Measurements from ENCODE around the gene APOM. TPM values are rescaled to one million over a fixed set of nuclear protein-coding genes. Genes with fewer than 3 reads are reported as not detected.
A peak's percentile ranks its signal among the peaks of the same experiment; 100 is the strongest.

Gene APOM
- total and polyA plus RNA-seq, 11 donors: 0.54 to 6.6 (median 1.8) TPM

DNA sequence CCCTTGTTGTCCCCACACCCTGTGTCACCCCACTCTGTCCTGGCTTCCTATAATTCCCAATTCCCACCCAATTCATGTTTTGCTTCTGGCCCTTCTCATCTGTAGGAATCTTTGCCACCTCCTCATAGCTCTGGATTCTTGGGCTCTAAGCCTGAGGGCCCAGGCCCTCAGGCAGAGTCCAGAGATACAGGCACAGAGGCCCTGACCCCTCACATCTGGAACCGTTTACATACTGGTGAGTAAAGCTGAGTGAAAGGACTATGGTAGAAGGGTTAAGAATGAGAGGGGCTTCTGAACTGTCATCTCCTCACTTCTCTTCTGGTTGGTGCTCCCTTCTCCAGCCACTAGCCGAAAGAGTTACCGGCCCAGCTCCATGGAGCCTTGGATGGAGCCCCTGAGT, 21.6 kb upstream of the APOM start:
- intact Hi-C loops (cut with DNase I): no loop called here
- Histone ChIP-seq H3K27me3 (no peaks in the 10 kb centered on the region), H3K36me3 (peaks cover 2 to 100% (median 100%) of the 10 kb centered on the region in 9 donors), H3K4me3 (no peak overlapping the region), H3K4me1 (peaks cover 0 to 4% (median 0%) of the 10 kb centered on the region in 12 donors), H3K9me3 (no peaks in the 10 kb centered on the region), H3K27ac (no peak overlapping the region)
- ATAC-seq: no peak
- TF ChIP-seq, protein P1, sequence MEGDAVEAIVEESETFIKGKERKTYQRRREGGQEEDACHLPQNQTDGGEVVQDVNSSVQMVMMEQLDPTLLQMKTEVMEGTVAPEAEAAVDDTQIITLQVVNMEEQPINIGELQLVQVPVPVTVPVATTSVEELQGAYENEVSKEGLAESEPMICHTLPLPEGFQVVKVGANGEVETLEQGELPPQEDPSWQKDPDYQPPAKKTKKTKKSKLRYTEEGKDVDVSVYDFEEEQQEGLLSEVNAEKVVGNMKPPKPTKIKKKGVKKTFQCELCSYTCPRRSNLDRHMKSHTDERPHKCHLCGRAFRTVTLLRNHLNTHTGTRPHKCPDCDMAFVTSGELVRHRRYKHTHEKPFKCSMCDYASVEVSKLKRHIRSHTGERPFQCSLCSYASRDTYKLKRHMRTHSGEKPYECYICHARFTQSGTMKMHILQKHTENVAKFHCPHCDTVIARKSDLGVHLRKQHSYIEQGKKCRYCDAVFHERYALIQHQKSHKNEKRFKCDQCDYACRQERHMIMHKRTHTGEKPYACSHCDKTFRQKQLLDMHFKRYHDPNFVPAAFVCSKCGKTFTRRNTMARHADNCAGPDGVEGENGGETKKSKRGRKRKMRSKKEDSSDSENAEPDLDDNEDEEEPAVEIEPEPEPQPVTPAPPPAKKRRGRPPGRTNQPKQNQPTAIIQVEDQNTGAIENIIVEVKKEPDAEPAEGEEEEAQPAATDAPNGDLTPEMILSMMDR (IDR thresholded peaks at IDR 0.05): no peak
- TF ChIP-seq POLR2A (IDR thresholded peaks at IDR 0.05): no peak
- no peak for DNase-seq
- 86 to 93% (median 89%) methylated on average over 3 of the region's 3 CpGs for WGBS, 4 donors

DNA sequence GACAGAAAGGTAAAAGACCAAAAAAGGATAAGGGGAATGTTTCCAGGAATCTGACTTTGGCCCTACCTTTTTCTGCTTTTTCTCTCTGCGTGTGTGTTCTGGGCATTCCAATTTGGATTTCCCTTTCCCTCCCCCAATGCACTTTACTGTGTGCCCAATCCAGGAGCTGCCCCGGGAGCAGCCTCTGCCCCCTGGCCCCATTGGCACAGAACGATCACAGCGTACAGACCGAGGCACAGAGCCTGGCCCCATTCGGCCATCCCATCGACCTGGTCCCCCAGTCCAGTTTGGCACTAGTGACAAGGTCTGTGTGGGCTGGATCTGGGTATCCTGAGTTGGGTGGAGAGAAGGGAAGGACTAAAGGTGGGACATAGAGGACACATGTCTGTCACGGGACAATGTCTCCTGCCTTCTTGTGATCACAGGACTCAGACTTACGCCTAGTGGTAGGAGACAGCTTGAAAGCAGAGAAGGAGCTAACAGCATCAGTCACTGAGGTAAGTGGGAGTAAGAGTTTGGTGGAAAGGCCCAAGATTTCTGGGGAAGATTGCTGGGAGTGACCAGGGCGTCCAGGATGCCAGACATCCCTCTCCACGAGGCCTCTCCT, 20.6 kb upstream of the APOM start:
- no peak for TF ChIP-seq POLR2A (IDR thresholded peaks at IDR 0.05)
- TF ChIP-seq, protein P1 (IDR thresholded peaks at IDR 0.05): no peak

DNA sequence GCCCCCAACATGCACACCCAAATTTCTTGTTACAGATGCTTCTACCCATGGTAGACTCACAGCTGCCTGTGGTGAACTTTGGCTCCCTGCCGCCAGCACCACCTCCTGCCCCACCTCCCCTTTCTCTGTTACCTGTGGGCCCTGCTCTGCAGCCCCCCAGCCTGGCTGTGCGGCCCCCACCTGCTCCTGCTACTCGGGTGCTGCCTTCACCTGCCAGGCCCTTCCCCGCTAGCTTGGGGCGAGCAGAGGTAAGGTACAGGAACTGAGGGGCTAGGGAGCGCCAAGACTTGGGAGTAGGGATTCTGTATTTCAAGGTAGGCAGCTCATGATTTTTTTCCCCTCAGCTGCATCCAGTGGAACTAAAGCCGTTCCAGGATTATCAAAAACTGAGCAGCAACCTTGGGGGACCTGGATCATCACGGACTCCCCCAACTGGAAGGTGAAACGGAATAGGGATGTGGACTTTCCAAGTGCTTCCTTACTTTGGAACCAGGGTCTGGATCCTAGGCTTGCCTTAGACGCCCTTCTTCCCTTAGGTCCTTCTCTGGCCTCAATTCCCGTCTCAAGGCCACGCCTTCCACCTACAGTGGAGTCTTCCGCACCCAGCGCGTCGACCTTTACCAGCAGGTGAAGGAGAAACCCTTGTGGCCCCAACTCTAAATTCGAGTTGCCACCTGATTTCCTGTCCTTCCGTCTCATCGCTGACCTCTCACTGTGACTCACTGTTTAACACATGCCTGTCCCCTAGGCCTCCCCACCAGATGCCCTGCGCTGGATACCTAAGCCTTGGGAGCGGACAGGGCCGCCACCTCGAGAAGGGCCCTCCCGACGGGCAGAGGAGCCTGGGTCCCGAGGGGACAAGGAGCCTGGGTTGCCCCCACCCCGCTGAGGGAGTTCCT, 18.7 kb upstream of the APOM start:
- H3K27ac ChIP-seq: no peak overlapping the region
- WGBS, 4 donors: 78 to 83% (median 82%) methylated on average over 24 to 27 of the region's 27 CpGs
- intact Hi-C loops (cut with DNase I): no loop called here
- H3K9me3 ChIP-seq: no peaks in the 10 kb centered on the region
- DNase-seq: no peak
- TF ChIP-seq POLR2A (IDR thresholded peaks at IDR 0.05): no peak
- TF ChIP-seq, protein P1 (IDR thresholded peaks at IDR 0.05): no peak
- ATAC-seq: peak in 2 of 4 donors; percentile 2 to 5
- peaks cover 2 to 100% (median 100%) of the 10 kb centered on the region in 9 donors for H3K36me3 ChIP-seq
- H3K4me1 ChIP-seq: peaks cover 0 to 4% (median 0%) of the 10 kb centered on the region in 12 donors
- no peak overlapping the region for H3K4me3 ChIP-seq
- no peaks in the 10 kb centered on the region for H3K27me3 ChIP-seq

More for the DNA sequence above, 20.6 kb upstream of the APOM start:
- no peak overlapping the region for H3K4me3 ChIP-seq
- H3K4me1 ChIP-seq: peaks cover 0 to 4% (median 0%) of the 10 kb centered on the region in 12 donors
- no peaks in the 10 kb centered on the region for H3K27me3 ChIP-seq
- DNase-seq (no peak), ATAC-seq (no peak)
- intact Hi-C loops (cut with DNase I): no loop called here
- no peak overlapping the region for H3K27ac ChIP-seq
- H3K9me3 ChIP-seq: no peaks in the 10 kb centered on the region
- 80 to 83% (median 80%) methylated on average over 11 of the region's 11 CpGs for WGBS, 4 donors
- peaks cover 2 to 100% (median 100%) of the 10 kb centered on the region in 9 donors for H3K36me3 ChIP-seq

DNA sequence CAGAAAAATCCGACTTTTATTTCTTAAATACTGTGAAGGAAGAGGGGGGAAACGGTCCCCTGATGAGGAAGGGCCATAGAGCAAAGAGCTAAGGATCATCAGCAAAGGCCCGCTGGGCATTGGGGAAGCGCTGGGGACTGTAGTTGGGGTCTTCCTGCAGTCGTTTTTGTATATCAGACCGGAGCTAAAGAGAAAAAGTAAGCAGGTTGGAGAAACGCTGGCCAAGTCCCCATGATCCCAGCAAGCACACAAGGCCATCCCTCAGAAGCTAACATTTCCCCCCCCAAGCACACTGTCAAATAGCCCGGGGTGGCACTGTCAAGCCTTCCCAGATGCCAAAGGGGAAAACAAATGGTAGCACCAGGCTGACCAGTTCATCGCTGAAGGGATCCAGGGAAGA, 16.7 kb upstream of the APOM start:
- H3K27me3 ChIP-seq: no peaks in the 10 kb centered on the region
- 78 to 88% (median 83%) methylated on average over 9 of the region's 9 CpGs for WGBS, 4 donors

More for the DNA sequence above, 16.7 kb upstream of the APOM start:
- no peak overlapping the region for H3K4me3 ChIP-seq
- intact Hi-C loops (cut with DNase I): no loop called here
- ATAC-seq: no peak
- no peak for DNase-seq
- TF ChIP-seq POLR2A (IDR thresholded peaks at IDR 0.05): no peak
- TF ChIP-seq, protein P1 (IDR thresholded peaks at IDR 0.05): no peak
- no peaks in the 10 kb centered on the region for H3K9me3 ChIP-seq
- H3K4me1 ChIP-seq: no peaks in the 10 kb centered on the region
- no peak overlapping the region for H3K27ac ChIP-seq
- peaks cover 7 to 100% (median 100%) of the 10 kb centered on the region in 9 donors for H3K36me3 ChIP-seq
